Adrenal gland (tissue), 12 donors: ENCODE data around the gene CMTM8. TPM values are rescaled to one million over a fixed set of nuclear protein-coding genes. Genes with fewer than 3 reads are reported as not detected.

Experiments
- DNase-seq, 7 donors: peaks; one replicate each; pipeline ENCODE4 v3.0.0-alpha.2; 2019 to 2020
- H3K27ac ChIP-seq, 5 donors: fragments of 200-600 bp; sonication (generic) in 4 of 5; 1 replicate in 3 of 5; 2 replicates in 2 of 5; pipeline versions ENCODE4 v1.5.1 to v1.8.0; 2016 to 2020; ENCODE audit warnings: mild to moderate bottlenecking in 1 of 5
- H3K27me3 ChIP-seq: fragments of 200-600 bp; 2 replicates; pipeline ENCODE4 v1.8.0; 2021
- H3K36me3 ChIP-seq, 2 donors: fragments of 200-600 bp; replicated peaks in 1 of 2; 1 replicate in 1 of 2; 2 replicates in 1 of 2; pipeline versions ENCODE4 v1.5.1 to v1.8.0; 2018 to 2022
- H3K4me1 ChIP-seq, 2 donors: fragments of 200-600 bp; replicated peaks in 1 of 2; 1 replicate in 1 of 2; 2 replicates in 1 of 2; pipeline versions ENCODE4 v1.5.1 to v1.8.0; 2018 to 2021
- H3K4me3 ChIP-seq, 4 donors: fragments of 200-600 bp; sonication (generic) in 3 of 4; one replicate each; pipeline ENCODE4 v1.5.1; 2016 to 2018
- H3K9me3 ChIP-seq, 3 donors: fragments of 200-600 bp; sonication (generic) in 1 of 3; replicated peaks in 1 of 3; 1 replicate in 2 of 3; 2 replicates in 1 of 3; pipeline versions ENCODE4 v1.5.1 to v1.8.0; 2016 to 2021
- POLR2A ChIP-seq, 2 donors: fragments of 450-650 bp; IDR thresholded peaks; one replicate each; pipeline ENCODE4 v1.6.1; 2017; ENCODE audit warnings: antibody characterized with exemption in 2 of 2, mild to moderate bottlenecking in 2 of 2, moderate library complexity in 1 of 2
- WGBS, 4 donors: extraction: QIAGEN DNeasy Blood & Tissue Kit in 2 of 4; methylation state at CpG; one replicate each; pipeline versions ENCODE4 v1.1.5 to v1.1.7; 2013 to 2017; 5-methylcytosine and 5-hydroxymethylcytosine counted together
- intact Hi-C, 2 donors: fragments of 100-400 bp; cut with DNase I; formaldehyde crosslinking; loops; one replicate each; pipeline versions ENCODE4 v1.14.1 to v1.15.0; 2022 to 2023
- polyA plus RNA-seq, 3 donors: library from polyadenylated mRNA; stranded (reverse); fragments of 200-250 nt in 2 of 3; fragments of 350-450 nt in 1 of 3; fragmentation: Illumina TruSeq in 1 of 3; extraction: RNeasy Lipid Tissue Mini Kit (QIAGEN cat#74804) in 1 of 3; gene quantifications; one replicate each; pipeline ENCODE4 v1.2.3, GENCODE V29; 2013 to 2014
- total RNA-seq, 9 donors: library from RNA; depleted of rRNA in 4 of 9; stranded (reverse); fragments of >200 nt in 4 of 9; fragments of 120-200 nt in 1 of 9; fragmentation: NEBNext Ultra II Directional in 1 of 9; extraction: Animal tissue kit (Norgen Biotek cat#: 25700) in 1 of 9; gene quantifications; one replicate each; pipeline versions ENCODE4 v1.1.0 to v1.2.4, GENCODE V29; 2013 to 2023
- TF ChIP-seq, protein P1 (sequence below), 6 experiments: fragments of 450-650 bp in 4 of 6; fragments of 200-600 bp in 2 of 6; sonication (generic) in 1 of 6; IDR thresholded peaks; 1 replicate in 5 of 6; 2 replicates in 1 of 6; pipeline versions ENCODE4 v1.5.1 to v1.8.0; 2016 to 2021; ENCODE audit warnings: antibody characterized with exemption in 6 of 6, mild to moderate bottlenecking in 2 of 6, moderate library complexity in 1 of 6
- donor health status: healthy with polysubstance abuse.
- donor health status: Bipolar disorder and iron deficiency.
- donor health status: DM: yes; HTN: yes; CAD: no.
- donor health status: DM: no; HTN: no; CAD: no.
- donor health status: DM: no; HTN: no; CAD: no.
- donor health status: DM: yes; HTN: yes; CAD: no.

Gene CMTM8
- total and polyA plus RNA-seq, 12 donors: 3.3 to 24.1 (median 16.0) TPM

GRCh38 chr3:32208447-32208846 lies 30.0 kb upstream of the CMTM8 start:
- Histone ChIP-seq H3K4me3 (no peak overlapping the region), H3K27me3 (no peaks in the 10 kb centered on the region), H3K4me1 (peaks cover 4 to 5% of the 10 kb centered on the region in 2 donors), H3K9me3 (no peaks in the 10 kb centered on the region), H3K27ac (no peak overlapping the region), H3K36me3 (no peaks in the 10 kb centered on the region)
- intact Hi-C loops: no loop called here
- DNase-seq: no peak
- 82 to 89% (median 84%) methylated on average over 4 of the region's 4 CpGs for WGBS, 4 donors
- TF ChIP-seq, protein P1, sequence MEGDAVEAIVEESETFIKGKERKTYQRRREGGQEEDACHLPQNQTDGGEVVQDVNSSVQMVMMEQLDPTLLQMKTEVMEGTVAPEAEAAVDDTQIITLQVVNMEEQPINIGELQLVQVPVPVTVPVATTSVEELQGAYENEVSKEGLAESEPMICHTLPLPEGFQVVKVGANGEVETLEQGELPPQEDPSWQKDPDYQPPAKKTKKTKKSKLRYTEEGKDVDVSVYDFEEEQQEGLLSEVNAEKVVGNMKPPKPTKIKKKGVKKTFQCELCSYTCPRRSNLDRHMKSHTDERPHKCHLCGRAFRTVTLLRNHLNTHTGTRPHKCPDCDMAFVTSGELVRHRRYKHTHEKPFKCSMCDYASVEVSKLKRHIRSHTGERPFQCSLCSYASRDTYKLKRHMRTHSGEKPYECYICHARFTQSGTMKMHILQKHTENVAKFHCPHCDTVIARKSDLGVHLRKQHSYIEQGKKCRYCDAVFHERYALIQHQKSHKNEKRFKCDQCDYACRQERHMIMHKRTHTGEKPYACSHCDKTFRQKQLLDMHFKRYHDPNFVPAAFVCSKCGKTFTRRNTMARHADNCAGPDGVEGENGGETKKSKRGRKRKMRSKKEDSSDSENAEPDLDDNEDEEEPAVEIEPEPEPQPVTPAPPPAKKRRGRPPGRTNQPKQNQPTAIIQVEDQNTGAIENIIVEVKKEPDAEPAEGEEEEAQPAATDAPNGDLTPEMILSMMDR (IDR thresholded peaks at IDR 0.05): no peak
- no peak for TF ChIP-seq POLR2A (IDR thresholded peaks at IDR 0.05)

GRCh38 chr3:32215185-32215584 lies 23.3 kb upstream of the CMTM8 start:
- intact Hi-C loops: no loop called here
- H3K4me3 ChIP-seq: no peak overlapping the region
- WGBS, 4 donors: 79 to 90% (median 83%) methylated on average over 2 of the region's 2 CpGs
- H3K36me3 ChIP-seq: no peaks in the 10 kb centered on the region
- H3K4me1 ChIP-seq: no peaks in the 10 kb centered on the region
- no peak overlapping the region for H3K27ac ChIP-seq
- no peak for TF ChIP-seq POLR2A (IDR thresholded peaks at IDR 0.05)
- TF ChIP-seq, protein P1 (IDR thresholded peaks at IDR 0.05): no peak
- H3K27me3 ChIP-seq: no peaks in the 10 kb centered on the region
- no peaks in the 10 kb centered on the region for H3K9me3 ChIP-seq
- no peak for DNase-seq

DNA sequence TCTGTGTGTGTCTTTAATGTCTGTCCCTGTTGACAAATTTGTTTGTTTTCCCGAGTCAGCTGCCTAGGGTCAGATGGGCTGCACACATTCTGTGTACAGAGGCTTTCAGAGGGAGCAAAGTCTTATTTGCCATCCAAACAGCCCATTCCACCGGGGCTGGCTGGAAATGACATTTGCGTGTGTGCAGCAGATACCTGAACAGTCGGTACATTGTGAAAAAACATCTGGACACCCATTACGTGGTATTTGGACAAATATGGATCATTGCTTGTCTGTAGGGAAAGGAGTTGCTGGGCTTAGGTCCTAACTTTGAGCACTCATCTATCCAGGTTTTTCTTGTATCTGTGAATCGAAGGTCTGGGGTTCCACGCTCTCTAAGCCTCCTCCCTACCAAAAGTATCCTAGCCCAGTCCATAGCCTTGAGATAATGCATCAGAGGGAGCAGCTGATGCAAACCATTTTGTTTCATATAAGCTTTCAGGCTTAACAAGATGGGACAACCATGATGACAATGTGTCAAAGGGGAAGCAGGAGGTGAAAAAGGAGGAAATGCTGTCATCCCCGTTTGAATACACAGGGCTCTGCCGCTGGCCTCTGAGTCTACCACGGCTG lies 22.2 kb upstream of the CMTM8 start:
- Histone ChIP-seq H3K4me3 (no peak overlapping the region), H3K9me3 (no peaks in the 10 kb centered on the region), H3K27ac (no peak overlapping the region), H3K4me1 (no peaks in the 10 kb centered on the region), H3K27me3 (no peaks in the 10 kb centered on the region), H3K36me3 (no peaks in the 10 kb centered on the region)
- DNase-seq: no peak
- TF ChIP-seq POLR2A (IDR thresholded peaks at IDR 0.05): no peak
- TF ChIP-seq, protein P1 (IDR thresholded peaks at IDR 0.05): no peak
- intact Hi-C loops: no loop called here
- 63 to 67% (median 66%) methylated on average over 10 of the region's 10 CpGs for WGBS, 4 donors

GRCh38 chr3:32217339-32217738 lies 21.1 kb upstream of the CMTM8 start:
- Histone ChIP-seq H3K27me3 (no peaks in the 10 kb centered on the region), H3K4me1 (no peaks in the 10 kb centered on the region), H3K4me3 (no peak overlapping the region), H3K36me3 (no peaks in the 10 kb centered on the region), H3K27ac (no peak overlapping the region), H3K9me3 (no peaks in the 10 kb centered on the region)
- TF ChIP-seq POLR2A (IDR thresholded peaks at IDR 0.05): no peak
- TF ChIP-seq, protein P1 (IDR thresholded peaks at IDR 0.05): no peak
- DNase-seq: peak in 1 of 7 donors; percentile 40
- intact Hi-C loops: no loop called here
- 82 to 92% (median 84%) methylated on average over 2 of the region's 2 CpGs for whole genome bisulfite sequencing, 4 donors
